Stimulated activated naive CD8-positive, alpha-beta T cell treated with anti-CD3 and anti-CD28 coated beads, Interleukin-15, Interleukin-2, amounts not matched to agents 100 U/mL and 50 U/mL, for 24 hours (primary cell): Measurements from ENCODE around the gene ARNT2.
A peak's percentile ranks its signal among the peaks of the same experiment; 100 is the strongest.

ENCODE experiments used
- ATAC-seq: fragments of 150-1000 bp; cut with Tn5 transposase; one replicate; pipeline ENCODE4 v1.10.0; 2021
- DNase-seq: peaks from one replicate; pipeline ENCODE4 v3.0.0; 2021

ARNT2 gene

GRCh38 chr15:80411788-80412288 lies 7.7 kb downstream of the ARNT2 start:
- ATAC-seq (no peak), DNase-seq (no peak)

- DNase-seq = no peak
- no peak for ATAC-seq
Observed at GRCh38 chr15:80414546-80415357, 10.6 kb downstream of the ARNT2 start.

GRCh38 chr15:80415358-80415670 lies 11.1 kb downstream of the ARNT2 start:
- ATAC-seq (no peak), DNase-seq (no peak)

GRCh38 chr15:80416702-80417101 lies 12.5 kb downstream of the ARNT2 start:
- ATAC-seq = no peak
- DNase-seq = no peak

GRCh38 chr15:80418892-80419537 lies 14.8 kb downstream of the ARNT2 start:
- DNase-seq (no peak), ATAC-seq (no peak)

GRCh38 chr15:80419546-80419945 lies 15.4 kb downstream of the ARNT2 start:
- DNase-seq (no peak), ATAC-seq (no peak)

GRCh38 chr15:80420658-80421057 lies 16.5 kb downstream of the ARNT2 start:
- DNase-seq (no peak), ATAC-seq (no peak)

GRCh38 chr15:80423215-80423614 lies 19.0 kb downstream of the ARNT2 start:
- ATAC-seq (no peak), DNase-seq (no peak)

- ATAC-seq = no peak
- no peak for DNase-seq
Observed at GRCh38 chr15:80424381-80424780, 20.2 kb downstream of the ARNT2 start.

GRCh38 chr15:80426316-80426715 lies 22.1 kb downstream of the ARNT2 start:
- ATAC-seq (no peak), DNase-seq (no peak)

GRCh38 chr15:80429964-80430363 lies 25.8 kb downstream of the ARNT2 start:
- DNase-seq (no peak), ATAC-seq (no peak)

GRCh38 chr15:80431635-80432344 lies 27.6 kb downstream of the ARNT2 start:
- no peak for ATAC-seq
- DNase-seq = no peak

GRCh38 chr15:80432345-80432702 lies 28.1 kb downstream of the ARNT2 start:
- ATAC-seq = no peak
- no peak for DNase-seq

- ATAC-seq = no peak
- no peak for DNase-seq
Observed at GRCh38 chr15:80433836-80434235, 29.7 kb downstream of the ARNT2 start.

- DNase-seq (no peak), ATAC-seq (no peak)
Observed at GRCh38 chr15:80434926-80435720, 30.9 kb downstream of the ARNT2 start.

GRCh38 chr15:80436511-80437307 lies 32.5 kb downstream of the ARNT2 start:
- DNase-seq = peak; percentile 12
- ATAC-seq = peak; percentile 76

GRCh38 chr15:80437334-80437891 lies 33.2 kb downstream of the ARNT2 start:
- DNase-seq (no peak), ATAC-seq (no peak)

GRCh38 chr15:80439140-80439539 lies 35.0 kb downstream of the ARNT2 start:
- no peak for DNase-seq
- no peak for ATAC-seq

- ATAC-seq (no peak), DNase-seq (no peak)
Observed at GRCh38 chr15:80440024-80440423, 35.8 kb downstream of the ARNT2 start.

- no peak for DNase-seq
- no peak for ATAC-seq
Observed at GRCh38 chr15:80441041-80441440, 36.9 kb downstream of the ARNT2 start.

GRCh38 chr15:80441714-80442113 lies 37.5 kb downstream of the ARNT2 start:
- DNase-seq (no peak), ATAC-seq (no peak)
